GM21723 (cell line): ENCODE data around the gene WDR59.

Source experiments
- ATAC-seq: cut with Tn5 transposase; IDR thresholded peaks from one replicate; pipeline ENCODE4 v1.9.1; 2021; ENCODE audit warnings: mild to moderate bottlenecking, moderate library complexity; ENCODE audit not compliant: unreplicated experiment

WDR59 gene

GRCh38 chr16:74903901-74904678 lies 80.8 kb downstream of the WDR59 start:
- no peak for ATAC-seq

DNA sequence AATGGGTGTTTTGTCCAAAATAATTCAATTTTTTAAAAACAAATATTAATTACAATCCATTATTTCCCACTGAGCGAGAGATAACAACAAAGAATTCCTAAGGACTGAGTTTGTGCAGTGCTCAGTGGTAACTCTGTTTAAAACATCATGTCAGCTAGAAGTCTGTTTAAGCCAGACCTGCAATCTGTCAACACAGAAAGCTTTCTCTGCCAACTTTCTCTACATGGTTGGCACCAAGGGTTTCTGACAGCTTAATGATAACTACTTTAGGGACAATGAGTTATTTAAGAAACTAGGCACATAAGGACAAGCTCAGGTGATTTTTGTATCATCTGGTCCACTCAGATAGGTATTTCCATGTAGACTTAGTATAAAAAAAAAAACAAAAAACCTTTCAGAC lies 81.8 kb downstream of the WDR59 start:
- no peak for ATAC-seq

GRCh38 chr16:74902161-74902560 lies 82.8 kb downstream of the WDR59 start:
- no peak for ATAC-seq

DNA sequence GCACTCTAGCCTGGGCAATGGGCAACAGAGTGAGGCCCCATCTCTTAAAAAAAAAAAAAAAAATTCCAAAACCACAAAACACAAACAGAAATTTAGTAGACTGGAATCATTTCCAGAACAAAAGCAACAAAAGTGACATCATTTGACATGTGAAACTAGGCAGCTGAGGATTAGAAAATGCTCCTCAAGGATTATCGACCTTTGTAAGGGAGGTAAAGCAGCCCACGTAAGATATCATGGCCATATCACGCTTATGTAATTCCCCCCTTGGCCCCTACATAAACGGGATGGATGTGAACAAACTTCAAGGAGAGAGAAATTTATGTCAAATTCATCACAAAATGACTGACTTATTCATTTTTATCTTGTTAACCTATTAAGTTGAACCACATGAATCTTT lies 83.3 kb downstream of the WDR59 start:
- no peak for ATAC-seq

- ATAC-seq = no peak
Observed at GRCh38 chr16:74899816-74900215, 85.1 kb downstream of the WDR59 start.

DNA sequence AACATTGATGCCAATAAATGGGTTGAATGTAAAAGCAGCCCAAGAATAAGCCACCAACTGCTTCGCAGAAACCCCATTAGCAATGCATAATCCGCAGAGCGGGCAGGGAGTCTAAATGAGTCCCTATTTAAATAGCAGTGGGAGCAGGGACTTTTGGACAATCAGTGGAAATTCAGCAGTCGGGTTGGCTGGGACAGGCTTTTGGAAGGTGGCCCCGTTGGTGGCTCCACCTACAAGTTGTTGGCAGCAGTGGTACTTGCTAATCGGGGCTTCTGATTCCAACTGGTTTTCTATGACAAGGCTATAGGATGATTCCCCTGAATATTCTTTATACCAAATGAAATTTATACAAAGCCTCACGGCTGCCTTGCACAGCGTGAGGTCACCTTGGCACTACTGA lies 86.3 kb downstream of the WDR59 start:
- no peak for ATAC-seq

GRCh38 chr16:74896389-74897370 lies 88.2 kb downstream of the WDR59 start:
- no peak for ATAC-seq

DNA sequence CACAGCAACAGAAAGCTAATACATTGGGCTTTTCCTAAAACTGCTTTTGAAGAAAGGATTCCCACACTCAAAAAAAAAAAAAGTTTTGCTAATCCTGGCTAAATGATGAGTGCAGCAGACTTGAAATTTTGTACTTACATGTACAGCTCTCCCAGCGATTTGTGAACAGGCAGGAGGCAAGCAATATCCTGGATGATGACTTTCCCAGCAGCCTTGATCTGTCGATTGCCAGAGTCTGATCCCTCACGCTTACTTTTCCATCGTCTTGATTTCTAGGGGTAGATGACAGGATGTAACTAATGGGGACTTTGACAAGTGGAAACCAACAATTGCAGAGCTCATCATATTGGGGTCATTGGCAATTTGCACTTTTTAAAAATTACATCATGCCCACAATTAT lies 91.4 kb downstream of the WDR59 start:
- ATAC-seq = no peak

DNA sequence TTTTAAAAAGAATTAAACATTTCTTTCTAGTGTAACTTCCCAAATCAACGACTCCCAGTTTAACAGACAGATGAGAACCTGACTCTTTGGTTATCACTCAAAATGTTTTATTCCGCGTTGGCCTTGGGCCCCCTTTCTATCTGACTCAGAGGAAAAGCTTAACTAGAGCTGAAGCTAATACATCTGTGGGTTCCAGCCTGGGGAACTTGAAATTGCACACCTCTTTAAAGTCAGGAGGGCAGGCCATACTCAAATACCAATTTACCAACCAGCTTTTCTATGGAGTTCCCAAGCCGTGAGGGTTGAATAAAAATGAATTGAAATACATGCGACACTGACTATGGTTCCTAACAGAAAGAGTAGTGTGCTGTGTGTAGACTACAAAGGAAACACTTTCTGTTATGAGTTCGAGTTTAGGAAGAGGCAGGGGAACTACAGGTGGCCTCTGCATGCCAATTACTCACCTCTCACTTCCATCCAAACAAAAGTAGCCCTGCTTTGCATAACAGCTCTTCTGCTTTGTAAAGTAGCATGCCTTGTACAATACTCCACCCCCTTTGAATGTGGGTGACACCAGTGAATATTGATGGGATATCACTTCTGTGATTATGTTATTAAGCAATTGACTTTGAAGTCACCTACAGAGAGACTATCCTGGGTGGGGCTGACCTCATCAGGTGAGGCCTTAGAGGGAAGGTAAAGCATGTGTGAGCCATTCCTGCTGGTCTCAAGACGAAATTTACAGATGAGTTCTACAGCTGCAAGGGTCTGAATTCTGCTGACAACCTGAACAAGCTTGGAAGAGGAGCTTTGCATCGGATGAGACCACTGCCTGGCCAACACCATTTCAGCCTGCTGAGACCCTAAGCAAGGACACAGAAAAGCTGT lies 92.1 kb downstream of the WDR59 start:
- no peak for ATAC-seq

- no peak for ATAC-seq
Observed at GRCh38 chr16:74888888-74889287, 96.0 kb downstream of the WDR59 start.

DNA sequence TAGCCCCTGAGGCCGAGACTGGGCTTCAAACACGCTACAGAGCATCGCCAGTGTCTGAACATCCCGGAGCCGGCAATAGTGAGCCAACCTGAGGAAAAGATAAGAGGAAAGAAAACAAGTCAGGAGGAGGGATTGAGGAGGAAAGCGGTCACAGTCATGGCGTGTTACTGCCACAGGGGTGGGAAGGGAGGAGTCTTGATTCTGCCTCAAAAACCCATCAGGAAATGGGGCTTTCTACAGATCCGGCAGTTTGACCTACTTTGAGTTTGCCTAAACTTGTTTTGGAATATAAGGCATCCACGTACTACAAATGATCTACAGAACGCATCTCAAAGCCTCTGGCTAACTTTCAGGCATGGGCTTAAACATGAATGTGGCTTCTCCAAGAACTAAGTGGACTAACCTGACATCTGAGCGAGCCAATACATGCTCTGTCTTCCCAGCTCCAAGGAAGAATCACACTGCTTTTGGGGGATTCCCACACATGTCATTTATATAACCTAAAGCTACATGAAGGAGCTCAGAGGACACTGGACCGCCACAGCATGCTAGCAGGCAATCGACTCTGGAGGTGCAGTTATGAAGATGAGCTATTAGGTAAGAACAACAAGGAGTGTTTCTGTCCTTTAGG lies 96.6 kb downstream of the WDR59 start:
- ATAC-seq = no peak

- ATAC-seq = no peak
Observed at GRCh38 chr16:74887084-74887483, 97.8 kb downstream of the WDR59 start.

DNA sequence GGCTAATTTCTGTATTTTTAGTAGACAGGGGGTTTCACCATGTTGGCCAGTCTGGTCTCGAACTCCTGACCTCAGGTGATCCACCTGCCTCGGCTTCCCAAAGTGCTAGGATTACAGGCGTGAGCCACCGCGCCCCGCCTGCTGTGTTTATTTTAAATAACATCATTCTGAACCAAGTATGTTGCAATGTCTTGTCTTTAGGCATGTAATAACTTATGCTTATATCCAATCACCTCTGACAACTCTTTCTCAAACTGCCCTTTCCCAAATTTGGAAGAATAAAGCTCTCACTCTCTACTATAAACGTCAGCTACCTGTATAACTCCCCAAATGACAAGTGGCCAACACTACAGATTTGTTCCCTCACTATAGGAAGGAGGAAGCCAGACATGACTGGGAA lies 107.2 kb downstream of the WDR59 start:
- no peak for ATAC-seq

DNA sequence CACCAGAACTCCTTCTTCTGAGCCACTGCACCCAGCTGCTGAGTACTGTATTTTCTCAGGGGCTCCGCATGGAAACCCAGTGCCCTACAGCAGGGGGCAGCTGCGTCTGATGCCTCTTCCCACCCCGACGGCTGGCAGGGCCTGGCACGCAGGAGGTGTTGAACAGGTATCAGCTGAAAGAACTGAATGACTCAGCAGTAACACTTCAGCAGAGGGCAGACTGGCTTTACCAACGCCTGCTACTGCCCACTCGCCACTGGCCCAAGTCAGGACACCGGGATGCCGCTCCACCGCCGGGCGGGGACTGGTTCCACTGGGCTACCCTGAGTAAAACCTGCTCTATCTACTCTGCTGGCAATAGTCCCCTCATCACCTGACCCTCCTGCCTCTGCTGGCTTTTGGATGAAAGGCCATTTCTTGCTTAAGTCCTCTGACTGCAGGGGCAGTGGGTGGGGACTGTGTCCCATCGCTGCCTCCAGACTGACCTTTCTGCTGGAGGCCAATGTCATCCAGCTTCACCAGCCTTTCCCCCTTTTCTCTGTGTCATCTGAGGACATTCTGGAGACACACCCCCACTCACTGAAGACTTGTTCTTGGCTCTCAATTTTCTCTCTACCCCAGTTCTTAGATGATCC lies 109.9 kb downstream of the WDR59 start:
- no peak for ATAC-seq

GRCh38 chr16:74874123-74874522 lies 110.8 kb downstream of the WDR59 start:
- ATAC-seq = no peak

DNA sequence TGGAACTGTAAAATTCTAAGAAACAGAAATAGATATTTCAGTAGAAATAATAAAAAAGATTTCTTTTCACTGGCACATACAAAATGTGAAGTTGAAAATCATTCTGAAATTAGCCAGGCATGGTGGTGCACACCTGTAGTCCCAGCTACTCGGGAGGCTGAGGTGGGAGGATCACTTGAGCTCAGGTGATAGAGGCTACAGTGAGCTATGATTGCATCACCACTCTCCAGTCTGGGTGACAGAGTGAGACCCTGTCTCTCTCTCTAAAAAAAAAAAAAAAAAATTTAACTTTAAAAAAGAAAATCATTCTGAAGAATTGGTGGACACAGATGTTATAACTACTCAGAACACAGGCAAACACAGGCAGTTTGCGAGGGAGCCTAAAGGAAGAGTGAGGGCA lies 112.6 kb downstream of the WDR59 start:
- no peak for ATAC-seq

GRCh38 chr16:74871608-74872007 lies 113.3 kb downstream of the WDR59 start:
- ATAC-seq = no peak

DNA sequence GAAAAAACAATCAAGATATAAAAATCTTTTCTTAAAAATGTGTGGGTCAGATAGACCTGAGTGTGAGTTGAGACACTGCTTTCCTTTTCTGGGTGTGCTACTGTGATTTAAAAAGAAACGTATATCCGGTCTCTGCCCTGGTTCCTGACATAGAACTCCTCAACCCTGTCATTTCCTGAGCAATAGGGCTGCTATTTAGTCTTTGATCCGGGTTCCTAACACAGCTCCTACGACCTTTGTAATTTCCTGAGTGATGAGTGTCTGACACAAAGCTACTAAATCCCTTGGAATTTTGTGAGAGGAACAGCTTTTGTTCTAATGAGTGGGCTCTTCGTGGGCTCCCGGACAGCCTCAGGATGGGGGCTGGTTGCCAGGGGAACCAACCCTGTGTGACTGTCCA lies 116.4 kb downstream of the WDR59 start:
- ATAC-seq = no peak

DNA sequence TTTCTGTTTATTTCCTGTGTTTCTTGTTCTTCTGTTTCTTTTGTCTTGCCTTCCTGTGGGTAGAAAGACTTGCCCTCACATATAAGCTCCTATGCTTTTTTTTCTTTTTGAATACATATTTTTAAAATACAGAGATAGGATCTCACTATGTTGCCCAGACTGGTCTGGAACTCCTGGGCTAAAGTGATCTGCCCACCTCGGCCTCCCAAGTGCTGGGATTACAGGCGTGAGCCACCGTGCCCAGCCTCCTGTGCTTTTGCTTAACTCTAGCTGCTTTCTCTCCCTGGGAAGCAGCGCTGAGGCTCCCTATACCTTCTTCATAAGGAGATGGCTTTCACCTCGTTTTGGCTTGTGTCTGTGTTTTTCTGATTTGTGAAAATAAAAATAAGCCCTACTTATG lies 116.9 kb downstream of the WDR59 start:
- ATAC-seq = no peak

DNA sequence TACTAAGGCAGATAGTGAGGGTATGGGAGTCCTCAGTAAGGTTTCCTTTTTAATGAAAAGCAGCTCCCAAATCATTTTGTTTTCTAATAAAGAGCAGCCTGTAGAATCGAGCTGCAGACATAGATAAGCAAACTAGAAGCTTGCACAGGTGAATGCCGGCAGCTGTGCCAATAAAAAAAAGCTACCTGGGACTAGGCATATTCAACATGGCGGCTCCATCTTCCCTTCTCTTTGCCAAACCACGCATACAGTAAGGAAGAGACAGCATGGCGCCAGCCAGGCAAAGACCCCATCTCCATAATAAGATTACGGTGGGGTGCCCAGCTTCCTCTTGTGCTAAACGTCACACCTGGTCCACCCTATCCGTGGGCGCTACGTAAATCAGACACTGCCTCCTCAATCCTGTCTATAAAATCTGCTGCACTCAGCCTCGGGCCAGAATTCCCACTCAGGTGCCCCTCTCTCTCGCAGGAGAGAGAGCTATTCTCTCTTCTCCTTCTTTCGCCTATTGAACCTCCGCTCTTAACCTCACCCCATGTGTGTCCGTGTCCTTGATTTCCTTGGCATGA lies 117.6 kb downstream of the WDR59 start:
- ATAC-seq = no peak
